EL (cell line): ENCODE results near the gene CHCHD4.
A peak's percentile ranks its signal among the peaks of the same experiment; 100 is the strongest.

Experiments used
- DNase-seq: peaks from one replicate; pipeline ENCODE4 v3.0.0-alpha.2; 2016

Gene CHCHD4

GRCh38 chr3:14124615-14125192 lies at the start of gene CHCHD4, which contains the start of gene TMEM43:
TSS of gene CHCHD4 (minus strand) at chr3:14124870. CDS start at chr3:14124676, 194 bp downstream.
TSS of gene TMEM43 (plus strand) at chr3:14125052. CDS start at chr3:14125194, 142 bp downstream.
- DNase-seq, result peak; percentile 99

- DNase-seq, result no peak
These were observed 47.8 kb upstream of the CHCHD4 start for GRCh38 chr3:14172496-14172895.

- peak; percentile 80 for DNase-seq
These were observed 46.0 kb upstream of the CHCHD4 start for GRCh38 chr3:14170531-14171159.

GRCh38 chr3:14169871-14170270 lies 45.2 kb upstream of the CHCHD4 start:
- peak; percentile 17 for DNase-seq

GRCh38 chr3:14169435-14169834 lies 44.8 kb upstream of the CHCHD4 start:
- no peak for DNase-seq

GRCh38 chr3:14166877-14167603 lies 42.4 kb upstream of the CHCHD4 start:
- DNase-seq, result peak; percentile 74

GRCh38 chr3:14162178-14162577 lies 37.5 kb upstream of the CHCHD4 start:
- no peak for DNase-seq

GRCh38 chr3:14161282-14161681 lies 36.6 kb upstream of the CHCHD4 start:
- DNase-seq, result no peak

- no peak for DNase-seq
These were observed 34.8 kb upstream of the CHCHD4 start for GRCh38 chr3:14159426-14159825.

GRCh38 chr3:14158370-14158769 lies 33.7 kb upstream of the CHCHD4 start:
- no peak for DNase-seq

- no peak for DNase-seq
These were observed 33.3 kb upstream of the CHCHD4 start for GRCh38 chr3:14157951-14158350.

GRCh38 chr3:14156843-14157561 lies 32.3 kb upstream of the CHCHD4 start:
- DNase-seq, result no peak

- DNase-seq, result no peak
These were observed 31.5 kb upstream of the CHCHD4 start for GRCh38 chr3:14156201-14156600.

- no peak for DNase-seq
These were observed 30.3 kb upstream of the CHCHD4 start for GRCh38 chr3:14154895-14155440.

- no peak for DNase-seq
These were observed 29.6 kb upstream of the CHCHD4 start for GRCh38 chr3:14154276-14154675.

GRCh38 chr3:14153663-14154062 lies 29.0 kb upstream of the CHCHD4 start:
- DNase-seq, result no peak

- DNase-seq, result no peak
These were observed 28.3 kb upstream of the CHCHD4 start for GRCh38 chr3:14152963-14153355.

GRCh38 chr3:14152233-14152962 lies 27.7 kb upstream of the CHCHD4 start:
- no peak for DNase-seq

GRCh38 chr3:14151471-14152083 lies 26.9 kb upstream of the CHCHD4 start:
- DNase-seq, result no peak

- DNase-seq, result peak; percentile 18
These were observed 26.0 kb upstream of the CHCHD4 start for GRCh38 chr3:14150491-14151230.

GRCh38 chr3:14150078-14150477 lies 25.4 kb upstream of the CHCHD4 start:
- DNase-seq, result no peak
